Epithelial cell of proximal tubule (primary cell): ENCODE data around the gene CLCNKB. TPM values are rescaled to one million over a fixed set of nuclear protein-coding genes. Genes with fewer than 3 reads are reported as not detected.

Source experiments
- DNase-seq: peaks from one replicate; pipeline ENCODE4 v3.0.0-alpha.2; 2011; ENCODE audit warnings: low read depth
- H3K4me3 ChIP-seq: 2 replicates; pipeline ENCODE4 v1.5.1; 2011; ENCODE audit warnings: low read depth, mild to moderate bottlenecking, low read length
- CTCF ChIP-seq: conservative IDR thresholded peaks from 2 replicates; pipeline ENCODE4 v1.5.1; 2012; ENCODE audit warnings: low read depth, mild to moderate bottlenecking, low read length
- total RNA-seq: library from RNA; depleted of rRNA; stranded (reverse); fragments of >200 nt; gene quantifications from 2 replicates; pipeline ENCODE4 v1.2.3, GENCODE V29; 2015

Gene CLCNKB
- total RNA-seq, 1 donor from 2014 or later: 0.98 TPM

- no peak for TF ChIP-seq CTCF
- no peak for DNase-seq
- no peak overlapping the region for H3K4me3 ChIP-seq
Measured at GRCh38 chr1:16085522-16085921, 41.9 kb downstream of the CLCNKB start.

- DNase-seq: no peak
- H3K4me3 ChIP-seq: no peak overlapping the region
- no peak for TF ChIP-seq CTCF
Measured at GRCh38 chr1:16087733-16088132, 44.2 kb downstream of the CLCNKB start.

- TF ChIP-seq CTCF: no peak
- DNase-seq: no peak
- no peak overlapping the region for H3K4me3 ChIP-seq
Measured at GRCh38 chr1:16088351-16088911, 44.8 kb downstream of the CLCNKB start.

GRCh38 chr1:16088996-16089395 is 45.4 kb downstream of the CLCNKB start:
- no peak for DNase-seq
- no peak for TF ChIP-seq CTCF
- H3K4me3 ChIP-seq: no peak overlapping the region

- DNase-seq: no peak
- TF ChIP-seq CTCF: no peak
- no peak overlapping the region for H3K4me3 ChIP-seq
Measured at GRCh38 chr1:16090076-16090826, 46.7 kb downstream of the CLCNKB start.

- H3K4me3 ChIP-seq: no peak overlapping the region
- no peak for TF ChIP-seq CTCF
- no peak for DNase-seq
Measured at GRCh38 chr1:16091296-16091695, 47.7 kb downstream of the CLCNKB start.
